Measurements from ENCODE around the gene E2F7. TPM values are rescaled to one million over a fixed set of nuclear protein-coding genes. Genes with fewer than 3 reads are reported as not detected.

E2F7 gene
- total RNA-seq, 1 experiment from 2014 or later, result 40.2 TPM

DNA sequence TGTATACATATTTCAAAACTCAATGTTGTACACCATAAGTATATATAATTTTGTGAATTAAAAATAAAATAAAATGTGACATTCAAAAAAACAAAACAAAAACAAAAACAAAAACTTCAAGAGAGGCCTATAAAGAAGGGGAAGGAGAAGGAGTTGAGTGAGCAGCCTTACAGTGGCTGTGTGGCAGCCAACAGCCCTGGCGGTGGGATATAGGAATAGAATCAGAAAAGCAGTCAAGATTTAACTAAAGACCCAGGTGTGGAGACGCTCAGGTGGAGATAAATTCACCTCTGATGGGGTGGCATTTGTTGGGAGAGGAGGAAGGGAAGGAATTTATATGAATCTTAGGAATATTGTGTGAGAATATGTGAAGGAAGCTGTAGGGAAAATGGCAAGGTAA lies 41.8 kb upstream of the E2F7 start:
- no TSS peak for BruUV-seq (replicated peaks)
- Mint-ChIP-seq H3K9me3 (ENCODE audit: low read depth, unreplicated experiment) (peaks cover 8% of the 10 kb centered on the region), H3K4me1 (ENCODE audit: low read depth, unreplicated experiment) (peaks cover 42% of the 10 kb centered on the region), H3K4me3 (ENCODE audit: low read depth, unreplicated experiment) (no peak overlapping the region), H3K27ac (ENCODE audit: unreplicated experiment) (no peak overlapping the region), H3K36me3 (ENCODE audit: insufficient read depth, unreplicated experiment) (peaks cover 6% of the 10 kb centered on the region), H3K27me3 (ENCODE audit: unreplicated experiment) (no peaks in the 10 kb centered on the region)
- TF ChIP-seq, protein P1, sequence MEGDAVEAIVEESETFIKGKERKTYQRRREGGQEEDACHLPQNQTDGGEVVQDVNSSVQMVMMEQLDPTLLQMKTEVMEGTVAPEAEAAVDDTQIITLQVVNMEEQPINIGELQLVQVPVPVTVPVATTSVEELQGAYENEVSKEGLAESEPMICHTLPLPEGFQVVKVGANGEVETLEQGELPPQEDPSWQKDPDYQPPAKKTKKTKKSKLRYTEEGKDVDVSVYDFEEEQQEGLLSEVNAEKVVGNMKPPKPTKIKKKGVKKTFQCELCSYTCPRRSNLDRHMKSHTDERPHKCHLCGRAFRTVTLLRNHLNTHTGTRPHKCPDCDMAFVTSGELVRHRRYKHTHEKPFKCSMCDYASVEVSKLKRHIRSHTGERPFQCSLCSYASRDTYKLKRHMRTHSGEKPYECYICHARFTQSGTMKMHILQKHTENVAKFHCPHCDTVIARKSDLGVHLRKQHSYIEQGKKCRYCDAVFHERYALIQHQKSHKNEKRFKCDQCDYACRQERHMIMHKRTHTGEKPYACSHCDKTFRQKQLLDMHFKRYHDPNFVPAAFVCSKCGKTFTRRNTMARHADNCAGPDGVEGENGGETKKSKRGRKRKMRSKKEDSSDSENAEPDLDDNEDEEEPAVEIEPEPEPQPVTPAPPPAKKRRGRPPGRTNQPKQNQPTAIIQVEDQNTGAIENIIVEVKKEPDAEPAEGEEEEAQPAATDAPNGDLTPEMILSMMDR (IDR thresholded peaks at IDR 0.05; ENCODE audit: unreplicated experiment), result no peak
- CTCF ChIA-PET, result no interaction called here
- intact Hi-C loops (cut with micrococcal nuclease; ENCODE audit: unreplicated experiment), result no loop called here
- DNase-seq, result no peak

DNA sequence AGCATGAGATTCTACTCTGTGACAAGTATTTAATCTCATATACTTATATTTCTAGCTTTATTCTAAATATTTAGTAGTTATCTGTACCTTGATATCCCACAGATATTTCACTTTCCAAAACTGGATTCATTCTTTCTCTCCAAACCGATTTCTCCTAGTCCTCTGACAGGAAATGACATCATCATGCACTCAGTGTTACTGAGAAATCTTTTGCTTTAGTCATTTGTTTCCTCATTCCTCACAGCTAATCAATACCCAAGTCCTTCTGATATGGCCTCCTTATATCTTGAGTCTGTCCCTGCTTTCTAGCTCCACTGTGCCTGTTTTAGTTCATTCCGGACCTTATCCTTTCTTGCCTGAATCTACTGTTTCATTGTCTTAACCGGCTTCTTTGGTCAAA lies 39.4 kb upstream of the E2F7 start:
- BruUV-seq (replicated peaks), result no TSS peak
- Mint-ChIP-seq H3K36me3 (ENCODE audit: insufficient read depth, unreplicated experiment) (peaks cover 6% of the 10 kb centered on the region), H3K27me3 (ENCODE audit: unreplicated experiment) (no peaks in the 10 kb centered on the region), H3K27ac (ENCODE audit: unreplicated experiment) (peak overlapping the region; percentile 99), H3K4me1 (ENCODE audit: low read depth, unreplicated experiment) (peaks cover 51% of the 10 kb centered on the region), H3K9me3 (ENCODE audit: low read depth, unreplicated experiment) (no peaks in the 10 kb centered on the region), H3K4me3 (ENCODE audit: low read depth, unreplicated experiment) (peak overlapping the region; percentile 40)
- intact Hi-C loops (cut with micrococcal nuclease; ENCODE audit: unreplicated experiment), result loop anchor here (2.0 kb wide), 1 partner anchor 16 kb away; no protein-coding TSS in a partner anchor
- TF ChIP-seq, protein P1 (IDR thresholded peaks at IDR 0.05; ENCODE audit: unreplicated experiment), result no peak
- CTCF ChIA-PET, result interaction anchor here (0.7 kb wide), 1 partner anchor 1260 kb away, joined by 3 read pairs; no protein-coding TSS in a partner anchor
- DNase-seq, result peak; percentile 24

DNA sequence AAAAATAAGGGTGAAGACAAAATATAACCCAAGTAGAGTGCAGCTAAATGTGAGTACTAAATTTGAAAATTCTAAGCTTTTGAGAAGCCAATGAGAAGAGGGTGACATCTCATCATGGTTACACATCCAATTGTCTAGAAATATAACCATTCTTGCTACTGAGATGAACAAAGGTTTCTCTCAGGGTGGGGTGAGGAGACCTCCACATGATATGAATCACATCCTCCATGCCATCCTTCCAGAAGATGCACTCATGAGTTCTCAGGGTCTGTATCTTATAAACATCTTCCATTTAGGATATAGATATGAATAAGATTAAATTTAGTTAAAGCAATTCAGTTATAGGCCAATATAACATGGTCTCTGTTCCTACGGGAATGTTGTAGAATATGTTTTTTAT lies 38.9 kb upstream of the E2F7 start:
- BruUV-seq (replicated peaks), result TSS peak; percentile 87
- H3K9me3 Mint-ChIP-seq (ENCODE audit: low read depth, unreplicated experiment), result no peaks in the 10 kb centered on the region
- no peak overlapping the region for H3K4me3 Mint-ChIP-seq (ENCODE audit: low read depth, unreplicated experiment)

DNA sequence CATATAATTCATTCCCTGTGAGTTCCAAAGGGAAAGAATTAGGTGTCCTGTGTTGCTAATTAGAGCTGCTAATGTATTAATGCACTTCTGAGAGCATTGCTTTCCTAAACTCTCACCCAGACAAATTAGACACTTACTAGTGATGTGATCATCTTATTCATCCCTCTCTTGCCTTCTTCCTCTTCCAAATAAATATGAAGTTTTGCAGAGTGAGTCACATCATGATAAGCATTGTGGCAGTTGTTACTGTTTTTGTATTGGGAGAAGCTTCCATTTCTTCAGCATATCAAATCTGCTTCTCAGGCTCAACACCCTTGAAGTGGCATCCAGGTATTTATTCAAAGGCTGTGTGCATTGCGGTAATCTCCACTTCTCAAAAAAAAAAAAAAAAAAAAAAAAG lies 37.3 kb upstream of the E2F7 start:
- Mint-ChIP-seq H3K27me3 (ENCODE audit: unreplicated experiment) (no peaks in the 10 kb centered on the region), H3K4me1 (ENCODE audit: low read depth, unreplicated experiment) (peaks cover 38% of the 10 kb centered on the region), H3K4me3 (ENCODE audit: low read depth, unreplicated experiment) (no peak overlapping the region), H3K27ac (ENCODE audit: unreplicated experiment) (peak overlapping the region; percentile 82), H3K36me3 (ENCODE audit: insufficient read depth, unreplicated experiment) (peaks cover 6% of the 10 kb centered on the region), H3K9me3 (ENCODE audit: low read depth, unreplicated experiment) (no peaks in the 10 kb centered on the region)
- no TSS peak for BruUV-seq (replicated peaks)
- DNase-seq, result no peak
- CTCF ChIA-PET, result interaction anchor here (0.6 to 1.0 kb wide), 7 partner anchors 15 to 464 kb away, joined by 3 to 7 read pairs (median 4); no protein-coding TSS in a partner anchor
- intact Hi-C loops (cut with micrococcal nuclease; ENCODE audit: unreplicated experiment), result loop anchor here (2.0 kb wide), 1 partner anchor 40 kb away; no protein-coding TSS in a partner anchor
- TF ChIP-seq, protein P1 (IDR thresholded peaks at IDR 0.05; ENCODE audit: unreplicated experiment), result no peak

More for the DNA sequence above, 38.9 kb upstream of the E2F7 start:
- CTCF ChIA-PET, result no interaction called here
- DNase-seq, result no peak
- no peaks in the 10 kb centered on the region for H3K27me3 Mint-ChIP-seq (ENCODE audit: unreplicated experiment)
- peaks cover 6% of the 10 kb centered on the region for H3K36me3 Mint-ChIP-seq (ENCODE audit: insufficient read depth, unreplicated experiment)
- peaks cover 49% of the 10 kb centered on the region for H3K4me1 Mint-ChIP-seq (ENCODE audit: low read depth, unreplicated experiment)
- intact Hi-C loops (cut with micrococcal nuclease; ENCODE audit: unreplicated experiment), result loop anchor here (2.0 kb wide), 1 partner anchor 17 kb away; no protein-coding TSS in a partner anchor
- TF ChIP-seq, protein P1 (IDR thresholded peaks at IDR 0.05; ENCODE audit: unreplicated experiment), result no peak
- peak overlapping the region; percentile 99 for H3K27ac Mint-ChIP-seq (ENCODE audit: unreplicated experiment)
